NB4 (cell line): ENCODE results near the gene TRMT1L.

Source experiments
- POLR2A ChIP-seq: IDR thresholded peaks from 2 replicates; pipeline ENCODE4 v1.6.1; 2011; ENCODE audit warnings: mild to moderate bottlenecking; ENCODE audit not compliant: insufficient read length; ENCODE audit errors: extremely low read depth
- TF ChIP-seq, protein P1 (sequence below): IDR thresholded peaks from one replicate; pipeline ENCODE4 v1.5.1; 2012; ENCODE audit warnings: low read depth, low read length
- TF ChIP-seq, protein P2 (sequence below): IDR thresholded peaks from 2 replicates; pipeline ENCODE4 v1.6.1; 2011; ENCODE audit warnings: low read depth, low read length

DNA sequence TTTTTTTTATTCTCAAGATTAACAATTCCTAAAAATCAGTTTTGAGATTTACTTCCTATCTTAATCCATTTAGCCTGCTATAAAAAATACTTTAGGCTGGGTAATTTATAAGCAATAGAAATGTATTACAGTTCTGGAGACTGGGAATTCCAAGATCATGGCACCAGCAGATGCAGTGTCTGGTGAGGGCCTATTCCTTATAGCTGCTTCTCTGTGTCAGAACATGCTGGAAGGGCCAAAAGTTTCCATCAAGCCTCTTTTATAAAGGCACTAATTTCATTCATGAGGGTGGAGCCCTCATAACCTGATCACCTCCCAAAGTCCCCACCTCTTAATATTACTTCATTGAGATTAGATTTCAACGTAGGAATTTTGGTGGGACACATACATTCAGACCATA, 69.7 kb downstream of the TRMT1L start:
- TF ChIP-seq, protein P1, sequence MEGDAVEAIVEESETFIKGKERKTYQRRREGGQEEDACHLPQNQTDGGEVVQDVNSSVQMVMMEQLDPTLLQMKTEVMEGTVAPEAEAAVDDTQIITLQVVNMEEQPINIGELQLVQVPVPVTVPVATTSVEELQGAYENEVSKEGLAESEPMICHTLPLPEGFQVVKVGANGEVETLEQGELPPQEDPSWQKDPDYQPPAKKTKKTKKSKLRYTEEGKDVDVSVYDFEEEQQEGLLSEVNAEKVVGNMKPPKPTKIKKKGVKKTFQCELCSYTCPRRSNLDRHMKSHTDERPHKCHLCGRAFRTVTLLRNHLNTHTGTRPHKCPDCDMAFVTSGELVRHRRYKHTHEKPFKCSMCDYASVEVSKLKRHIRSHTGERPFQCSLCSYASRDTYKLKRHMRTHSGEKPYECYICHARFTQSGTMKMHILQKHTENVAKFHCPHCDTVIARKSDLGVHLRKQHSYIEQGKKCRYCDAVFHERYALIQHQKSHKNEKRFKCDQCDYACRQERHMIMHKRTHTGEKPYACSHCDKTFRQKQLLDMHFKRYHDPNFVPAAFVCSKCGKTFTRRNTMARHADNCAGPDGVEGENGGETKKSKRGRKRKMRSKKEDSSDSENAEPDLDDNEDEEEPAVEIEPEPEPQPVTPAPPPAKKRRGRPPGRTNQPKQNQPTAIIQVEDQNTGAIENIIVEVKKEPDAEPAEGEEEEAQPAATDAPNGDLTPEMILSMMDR, result no peak
- no peak for TF ChIP-seq POLR2A
- TF ChIP-seq, protein P2, sequence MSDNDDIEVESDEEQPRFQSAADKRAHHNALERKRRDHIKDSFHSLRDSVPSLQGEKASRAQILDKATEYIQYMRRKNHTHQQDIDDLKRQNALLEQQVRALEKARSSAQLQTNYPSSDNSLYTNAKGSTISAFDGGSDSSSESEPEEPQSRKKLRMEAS, result no peak
